ENCODE measurements around the gene ARMC9.
"Not testable (repeated sequence)": the region's sequence is repeated elsewhere in the genome, so short reads cannot be mapped to it uniquely, and the experiment has no call there.

ARMC9 gene

GRCh38 chr2:231189171-231189530, 9.3 kb upstream of the ARMC9 start:
- Histone ChIP-seq H3K4me1 (ENCODE audit: insufficient read depth, low read length) (peaks cover 10% of the 10 kb centered on the region), H3K9ac (ENCODE audit: low read depth, low read length) (no peak overlapping the region), H3K36me3 (ENCODE audit: insufficient read depth, low read length) (no peaks in the 10 kb centered on the region), H3K9me3 (ENCODE audit: control insufficient read depth, insufficient read depth, low read length) (no peaks in the 10 kb centered on the region)

GRCh38 chr2:231189571-231190495, 8.6 kb upstream of the ARMC9 start:
- peak overlapping the region; percentile 48 for H3K9ac ChIP-seq (ENCODE audit: low read depth, low read length)
- H3K9me3 ChIP-seq (ENCODE audit: control insufficient read depth, insufficient read depth, low read length) = no peaks in the 10 kb centered on the region
- peaks cover 10% of the 10 kb centered on the region for H3K4me1 ChIP-seq (ENCODE audit: insufficient read depth, low read length)
- H3K36me3 ChIP-seq (ENCODE audit: insufficient read depth, low read length) = no peaks in the 10 kb centered on the region

- peak overlapping the region; percentile 48; the same call in 1 of the 2 replicates for H3K9ac ChIP-seq (ENCODE audit: low read depth, low read length)
- peaks cover 10% of the 10 kb centered on the region for H3K4me1 ChIP-seq (ENCODE audit: insufficient read depth, low read length)
- no peaks in the 10 kb centered on the region for H3K36me3 ChIP-seq (ENCODE audit: insufficient read depth, low read length)
- H3K9me3 ChIP-seq (ENCODE audit: control insufficient read depth, insufficient read depth, low read length) = no peaks in the 10 kb centered on the region
Measured at GRCh38 chr2:231190531-231191197, 7.8 kb upstream of the ARMC9 start.

- H3K9me3 ChIP-seq (ENCODE audit: control insufficient read depth, insufficient read depth, low read length) = no peaks in the 10 kb centered on the region
- no peaks in the 10 kb centered on the region for H3K36me3 ChIP-seq (ENCODE audit: insufficient read depth, low read length)
- H3K9ac ChIP-seq (ENCODE audit: low read depth, low read length) = no peak overlapping the region; the same call in 1 of the 2 replicates
- H3K4me1 ChIP-seq (ENCODE audit: insufficient read depth, low read length) = peaks cover 10% of the 10 kb centered on the region
Measured at GRCh38 chr2:231191896-231192872, 6.2 kb upstream of the ARMC9 start.

- H3K9ac ChIP-seq (ENCODE audit: low read depth, low read length) = no peak overlapping the region
Measured at GRCh38 chr2:231193216-231193615, 5.2 kb upstream of the ARMC9 start.

DNA sequence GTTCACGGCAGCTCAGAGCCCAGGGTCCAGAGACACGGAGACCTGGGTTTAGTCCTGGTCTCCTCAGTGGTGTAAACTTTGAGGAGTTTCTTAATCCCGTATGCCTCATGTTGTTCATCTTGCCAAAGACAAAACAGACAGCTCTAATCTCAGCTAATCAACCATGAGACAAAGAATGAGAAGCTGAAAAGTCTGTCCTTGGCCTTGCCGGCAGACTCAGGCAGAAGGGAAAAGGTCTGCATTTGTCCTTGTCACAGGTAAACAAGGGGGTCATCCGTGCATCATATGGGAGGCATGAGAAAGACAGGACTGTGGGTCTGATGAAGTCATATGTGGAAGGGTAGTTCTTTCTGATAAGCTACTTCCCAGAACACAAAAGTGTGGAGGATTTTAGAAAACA, 1.8 kb upstream of the ARMC9 start:
- H3K9ac ChIP-seq (ENCODE audit: low read depth, low read length) = no peak overlapping the region
- H3K36me3 ChIP-seq (ENCODE audit: insufficient read depth, low read length) = no peaks in the 10 kb centered on the region
- H3K9me3 ChIP-seq (ENCODE audit: control insufficient read depth, insufficient read depth, low read length) = no peaks in the 10 kb centered on the region
- peaks cover 8% of the 10 kb centered on the region for H3K4me1 ChIP-seq (ENCODE audit: insufficient read depth, low read length)

More at GRCh38 chr2:231193216-231193615, 5.2 kb upstream of the ARMC9 start:
- H3K36me3 ChIP-seq (ENCODE audit: insufficient read depth, low read length) = no peaks in the 10 kb centered on the region
- peaks cover 10% of the 10 kb centered on the region for H3K4me1 ChIP-seq (ENCODE audit: insufficient read depth, low read length)
- H3K9me3 ChIP-seq (ENCODE audit: control insufficient read depth, insufficient read depth, low read length) = no peaks in the 10 kb centered on the region

- not testable (repeated sequence) for H3K4me1 ChIP-seq (ENCODE audit: insufficient read depth, low read length); H3K36me3 ChIP-seq (ENCODE audit: insufficient read depth, low read length); H3K9me3 ChIP-seq (ENCODE audit: control insufficient read depth, insufficient read depth, low read length); H3K9ac ChIP-seq (ENCODE audit: low read depth, low read length)
Measured at GRCh38 chr2:231197196-231197595, 1.2 kb upstream of the ARMC9 start.

- H3K9me3 ChIP-seq (ENCODE audit: control insufficient read depth, insufficient read depth, low read length) = no peaks in the 10 kb centered on the region
- H3K4me1 ChIP-seq (ENCODE audit: insufficient read depth, low read length) = peaks cover 5% of the 10 kb centered on the region
- H3K9ac ChIP-seq (ENCODE audit: low read depth, low read length) = peak overlapping the region; percentile 70
- no peaks in the 10 kb centered on the region for H3K36me3 ChIP-seq (ENCODE audit: insufficient read depth, low read length)
Measured at GRCh38 chr2:231197706-231198290, 633 bp upstream of the ARMC9 start.

DNA sequence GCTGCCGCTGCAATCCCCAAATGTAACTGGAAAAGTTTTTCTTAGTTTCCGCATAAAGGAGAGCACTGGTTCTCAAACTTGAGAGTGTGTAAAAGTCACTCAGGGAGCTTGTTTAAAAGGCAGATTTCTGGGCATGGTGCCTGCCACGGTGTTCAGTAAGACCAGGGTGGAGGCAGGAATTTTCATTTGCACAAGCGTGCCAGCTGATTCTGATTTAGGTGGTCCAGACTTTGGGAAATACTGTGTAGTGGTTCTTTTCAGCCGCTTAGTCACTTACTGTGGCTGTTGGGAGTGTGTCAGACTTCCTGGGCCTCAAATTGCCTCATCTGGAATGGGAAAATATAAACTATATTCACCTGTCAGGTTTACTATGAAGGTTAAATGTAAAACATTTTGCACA, 788 bp downstream of the ARMC9 start:
- Histone ChIP-seq H3K9ac (ENCODE audit: low read depth, low read length) (peak overlapping the region; percentile 70), H3K4me1 (ENCODE audit: insufficient read depth, low read length) (peaks cover 5% of the 10 kb centered on the region), H3K9me3 (ENCODE audit: control insufficient read depth, insufficient read depth, low read length) (no peaks in the 10 kb centered on the region), H3K36me3 (ENCODE audit: insufficient read depth, low read length) (no peaks in the 10 kb centered on the region)

- Histone ChIP-seq H3K9me3 (ENCODE audit: control insufficient read depth, insufficient read depth, low read length) (no peaks in the 10 kb centered on the region), H3K4me1 (ENCODE audit: insufficient read depth, low read length) (peaks cover 5% of the 10 kb centered on the region)
Measured at GRCh38 chr2:231200805-231201474, 2.5 kb downstream of the ARMC9 start.

GRCh38 chr2:231201475-231201814, 3.0 kb downstream of the ARMC9 start:
- no peaks in the 10 kb centered on the region for H3K36me3 ChIP-seq (ENCODE audit: insufficient read depth, low read length)
- no peak overlapping the region for H3K9ac ChIP-seq (ENCODE audit: low read depth, low read length)
- peaks cover 5% of the 10 kb centered on the region for H3K4me1 ChIP-seq (ENCODE audit: insufficient read depth, low read length)
- no peaks in the 10 kb centered on the region for H3K9me3 ChIP-seq (ENCODE audit: control insufficient read depth, insufficient read depth, low read length)

More at GRCh38 chr2:231200805-231201474, 2.5 kb downstream of the ARMC9 start:
- H3K9ac ChIP-seq (ENCODE audit: low read depth, low read length) = no peak overlapping the region
- no peaks in the 10 kb centered on the region for H3K36me3 ChIP-seq (ENCODE audit: insufficient read depth, low read length)

DNA sequence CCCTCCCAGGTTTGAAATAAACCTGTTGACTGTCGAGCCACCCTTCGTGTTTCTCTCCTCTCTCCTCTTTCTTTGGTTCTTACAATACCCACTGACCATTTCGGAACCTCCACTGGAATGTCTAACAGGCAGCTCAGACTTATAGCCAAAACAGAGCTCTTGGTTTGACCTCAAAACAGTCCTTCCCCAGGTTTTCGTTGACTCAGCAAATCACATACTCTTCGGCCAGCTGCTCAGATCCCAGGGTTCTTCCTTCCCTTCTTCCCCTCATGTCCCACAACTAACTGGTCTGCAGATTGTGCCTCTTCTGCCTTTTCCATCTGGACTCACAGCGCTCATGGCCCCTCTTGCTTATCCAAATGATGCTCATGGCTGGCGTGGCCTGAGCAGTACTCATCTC, 4.7 kb downstream of the ARMC9 start:
- no peaks in the 10 kb centered on the region for H3K9me3 ChIP-seq (ENCODE audit: control insufficient read depth, insufficient read depth, low read length)
- H3K9ac ChIP-seq (ENCODE audit: low read depth, low read length) = no peak overlapping the region
- peaks cover 5% of the 10 kb centered on the region for H3K4me1 ChIP-seq (ENCODE audit: insufficient read depth, low read length)
- no peaks in the 10 kb centered on the region for H3K36me3 ChIP-seq (ENCODE audit: insufficient read depth, low read length)

DNA sequence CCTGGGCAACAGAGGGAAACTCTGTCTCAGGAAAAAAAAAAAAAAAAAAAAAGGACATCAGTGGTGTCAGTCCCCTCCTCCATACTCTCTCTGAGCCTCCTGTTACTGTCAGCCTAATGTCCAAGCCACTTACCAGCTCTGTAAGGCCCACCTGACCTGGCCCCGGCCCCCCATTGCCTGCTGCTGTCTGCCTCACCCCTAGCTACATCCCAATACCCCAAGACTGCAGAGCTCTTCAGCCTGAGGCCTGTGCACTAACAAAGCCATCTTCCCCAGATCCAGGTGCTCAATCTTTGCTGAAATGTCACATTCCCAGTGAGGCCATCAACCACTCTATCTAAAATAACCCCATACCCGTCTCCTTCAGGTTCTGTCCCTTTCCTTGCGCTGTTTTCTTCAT, 5.7 kb downstream of the ARMC9 start:
- Histone ChIP-seq H3K9ac (ENCODE audit: low read depth, low read length) (no peak overlapping the region), H3K9me3 (ENCODE audit: control insufficient read depth, insufficient read depth, low read length) (no peaks in the 10 kb centered on the region), H3K4me1 (ENCODE audit: insufficient read depth, low read length) (peaks cover 4% of the 10 kb centered on the region)

More for the DNA sequence above, 5.7 kb downstream of the ARMC9 start:
- H3K36me3 ChIP-seq (ENCODE audit: insufficient read depth, low read length) = no peaks in the 10 kb centered on the region
